HepG2 (cell line): ENCODE data around the gene PSMB3. TPM values are rescaled to one million over a fixed set of nuclear protein-coding genes. Genes with fewer than 3 reads are reported as not detected.

ENCODE experiments used
- BHLHE40 ChIP-seq: IDR thresholded peaks from 2 replicates; pipeline ENCODE4 v1.6.1; 2011; ENCODE audit warnings: low read length, improper control_type of control experiment
- DMTF1 ChIP-seq: sonication (generic); formaldehyde crosslinking; IDR thresholded peaks from 2 replicates; pipeline ENCODE4 v1.4.0; 2020; ENCODE audit warnings: mild to moderate bottlenecking, missing genetic modification reagents
- FUBP1 ChIP-seq: sonication (generic); formaldehyde crosslinking; IDR thresholded peaks from 2 replicates; pipeline ENCODE4 v1.5.1; 2020; ENCODE audit warnings: missing genetic modification reagents, mild to moderate bottlenecking, borderline replicate concordance
- HOXA3 ChIP-seq: sonication (generic); formaldehyde crosslinking; IDR thresholded peaks from 2 replicates; pipeline ENCODE4 v1.5.0; 2020; ENCODE audit warnings: missing genetic modification reagents
- MAFK ChIP-seq, 2 experiments: IDR thresholded peaks in 1 of 2; conservative IDR thresholded peaks in 1 of 2; 2 replicates each; pipeline ENCODE4 v1.6.1; 2011; ENCODE audit warnings: improper control_type of control experiment in 2 of 2, low read length in 2 of 2
- MIXL1 ChIP-seq: IDR thresholded peaks from 2 replicates; pipeline ENCODE4 v1.6.1; 2016
- NFE2 ChIP-seq: sonication (generic); formaldehyde crosslinking; IDR thresholded peaks from 2 replicates; pipeline ENCODE4 v1.4.0; 2020; ENCODE audit warnings: missing genetic modification reagents
- NFYB ChIP-seq: sonication (generic); formaldehyde crosslinking; IDR thresholded peaks from 2 replicates; pipeline ENCODE4 v1.4.0; 2020; ENCODE audit warnings: missing genetic modification reagents
- PHB2 ChIP-seq: fragments of 450-650 bp; IDR thresholded peaks from 2 replicates; pipeline ENCODE4 v1.6.1; 2018; ENCODE audit not compliant: partially characterized antibody
- SETDB1 ChIP-seq: sonication (generic); formaldehyde crosslinking; IDR thresholded peaks from 2 replicates; pipeline ENCODE4 v1.5.1; 2020; ENCODE audit warnings: missing genetic modification reagents, mild to moderate bottlenecking, borderline replicate concordance
- SP5 ChIP-seq: IDR thresholded peaks from 2 replicates; pipeline ENCODE4 v1.6.1; 2016; ENCODE audit warnings: low read depth, borderline replicate concordance
- STAT5B ChIP-seq: sonication (generic); formaldehyde crosslinking; IDR thresholded peaks from 2 replicates; pipeline ENCODE4 v1.4.0; 2020; ENCODE audit warnings: missing genetic modification reagents
- ZBTB14 ChIP-seq: sonication (generic); formaldehyde crosslinking; IDR thresholded peaks from 2 replicates; pipeline ENCODE4 v1.4.0; 2020; ENCODE audit warnings: missing genetic modification reagents
- ZBTB21 ChIP-seq: sonication (generic); formaldehyde crosslinking; IDR thresholded peaks from 2 replicates; pipeline ENCODE4 v1.4.0; 2020; ENCODE audit warnings: missing genetic modification reagents
- ZNF383 ChIP-seq: sonication (generic); formaldehyde crosslinking; IDR thresholded peaks from 2 replicates; pipeline ENCODE4 v1.4.0; 2020; ENCODE audit warnings: missing genetic modification reagents, mild to moderate bottlenecking, borderline replicate concordance
- ZNF737 ChIP-seq: sonication (generic); formaldehyde crosslinking; IDR thresholded peaks from 2 replicates; pipeline ENCODE4 v1.5.0; 2020; ENCODE audit warnings: missing genetic modification reagents, mild to moderate bottlenecking, borderline replicate concordance
- ZNF776 ChIP-seq: sonication (generic); formaldehyde crosslinking; IDR thresholded peaks from 2 replicates; pipeline ENCODE4 v1.4.0; 2020; ENCODE audit warnings: mild to moderate bottlenecking, missing genetic modification reagents
- polyA plus RNA-seq, 8 experiments: library from polyadenylated mRNA; depleted of rRNA in 3 of 8; stranded (reverse) in 7 of 8; unstranded in 1 of 8; fragments of >200 nt; fragmentation: Illumina TruSeq in 4 of 8; extraction: Trizol in 4 of 8; gene quantifications; 2 replicates each; pipeline versions ENCODE4 v1.2.1 to v1.2.3, GENCODE V29; 2011 to 2016; ENCODE audit warnings: low read depth in 4 of 8, missing spikeins in 1 of 8, mixed read lengths in 1 of 8; ENCODE audit not compliant: insufficient read depth in 1 of 8
- total RNA-seq, 5 experiments: library from RNA; depleted of rRNA; stranded (reverse); fragments of >200 nt; fragmentation: Illumina TruSeq; extraction: Trizol; gene quantifications; 2 replicates each; pipeline ENCODE4 v1.2.3, GENCODE V29; 2016; ENCODE audit warnings: low read depth in 1 of 5
- TF ChIP-seq, protein P1 (sequence below): sonication (generic); formaldehyde crosslinking; IDR thresholded peaks from 2 replicates; pipeline ENCODE4 v1.4.0; 2020; ENCODE audit warnings: missing genetic modification reagents, borderline replicate concordance
- TF ChIP-seq, protein P2 (sequence below): sonication (generic); formaldehyde crosslinking; IDR thresholded peaks from 2 replicates; pipeline ENCODE4 v1.4.0; 2020; ENCODE audit warnings: mild to moderate bottlenecking, low read depth, missing genetic modification reagents
- TF ChIP-seq, protein P3 (sequence below): sonication (generic); formaldehyde crosslinking; IDR thresholded peaks from 2 replicates; pipeline ENCODE4 v1.4.0; 2020; ENCODE audit warnings: mild to moderate bottlenecking, missing genetic modification reagents

PSMB3 gene
- total and polyA plus RNA-seq, 2 of the 13 experiments (the other 11 are each of a cell fraction or from before 2014, with no cell fraction given) = 366 to 517 TPM

DNA sequence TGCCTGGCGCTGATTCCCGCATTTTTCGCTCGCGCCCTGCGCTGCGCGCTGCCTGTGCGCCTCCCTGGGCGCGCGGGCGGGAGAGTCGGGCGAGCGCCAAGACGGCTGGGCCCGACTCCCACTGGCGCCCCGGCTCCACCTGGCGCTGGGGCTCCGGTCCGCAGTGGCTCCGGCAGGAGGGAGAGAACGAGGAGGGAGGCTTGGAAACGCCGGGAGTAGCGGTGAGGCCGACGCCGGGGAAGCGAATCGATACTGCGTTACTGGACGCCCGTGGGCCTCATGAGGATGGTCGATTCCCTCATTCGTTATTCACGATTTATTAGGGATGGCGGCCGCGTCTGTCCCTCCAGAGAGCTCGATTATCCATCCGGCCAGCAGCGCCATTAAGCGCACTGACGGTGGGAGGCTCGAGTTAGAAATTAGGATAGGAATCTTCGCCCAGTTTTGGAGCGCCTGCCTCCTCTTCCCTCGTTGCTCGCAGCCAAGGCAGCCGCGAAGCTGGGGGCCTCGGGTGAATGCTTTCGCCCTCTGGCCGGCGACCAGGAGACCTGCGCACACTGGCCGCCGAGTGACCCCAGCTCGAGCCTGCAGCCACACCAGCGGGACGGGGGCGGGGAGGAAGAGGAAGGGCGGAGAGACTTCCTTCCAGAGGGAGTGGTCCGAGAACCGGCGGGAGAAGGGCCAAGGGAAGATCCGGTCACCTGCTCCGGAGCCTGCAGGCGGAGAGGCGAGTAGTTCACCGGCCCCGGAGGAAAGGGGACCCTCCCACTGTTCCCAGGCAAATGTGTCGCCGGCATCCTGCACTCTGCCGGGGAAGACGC lies 3.1 kb upstream of the PSMB3 start (continued):
- TF ChIP-seq, protein P1, sequence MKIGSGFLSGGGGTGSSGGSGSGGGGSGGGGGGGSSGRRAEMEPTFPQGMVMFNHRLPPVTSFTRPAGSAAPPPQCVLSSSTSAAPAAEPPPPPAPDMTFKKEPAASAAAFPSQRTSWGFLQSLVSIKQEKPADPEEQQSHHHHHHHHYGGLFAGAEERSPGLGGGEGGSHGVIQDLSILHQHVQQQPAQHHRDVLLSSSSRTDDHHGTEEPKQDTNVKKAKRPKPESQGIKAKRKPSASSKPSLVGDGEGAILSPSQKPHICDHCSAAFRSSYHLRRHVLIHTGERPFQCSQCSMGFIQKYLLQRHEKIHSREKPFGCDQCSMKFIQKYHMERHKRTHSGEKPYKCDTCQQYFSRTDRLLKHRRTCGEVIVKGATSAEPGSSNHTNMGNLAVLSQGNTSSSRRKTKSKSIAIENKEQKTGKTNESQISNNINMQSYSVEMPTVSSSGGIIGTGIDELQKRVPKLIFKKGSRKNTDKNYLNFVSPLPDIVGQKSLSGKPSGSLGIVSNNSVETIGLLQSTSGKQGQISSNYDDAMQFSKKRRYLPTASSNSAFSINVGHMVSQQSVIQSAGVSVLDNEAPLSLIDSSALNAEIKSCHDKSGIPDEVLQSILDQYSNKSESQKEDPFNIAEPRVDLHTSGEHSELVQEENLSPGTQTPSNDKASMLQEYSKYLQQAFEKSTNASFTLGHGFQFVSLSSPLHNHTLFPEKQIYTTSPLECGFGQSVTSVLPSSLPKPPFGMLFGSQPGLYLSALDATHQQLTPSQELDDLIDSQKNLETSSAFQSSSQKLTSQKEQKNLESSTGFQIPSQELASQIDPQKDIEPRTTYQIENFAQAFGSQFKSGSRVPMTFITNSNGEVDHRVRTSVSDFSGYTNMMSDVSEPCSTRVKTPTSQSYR (CRISPR knock-in tag) = no peak; the same call in 1 of the 2 replicates
- TF ChIP-seq PHB2 (no peak), FUBP1 (CRISPR knock-in tag) (0 out of 2 replicates have a peak, but pooled peaks have one; percentile 34), SP5 (peak; percentile 88), HOXA3 (peak; percentile 73), ZBTB14 (CRISPR knock-in tag) (0 out of 2 replicates have a peak, but pooled peaks have one; percentile 30), SETDB1 (CRISPR knock-in tag) (no peak), MAFK (conservative IDR thresholded peaks at IDR 0.05 in 1 of 2, IDR thresholded peaks at IDR 0.05 in 1 of 2; ENCODE audit: low read length in 2 of 2) (no peak), DMTF1 (CRISPR knock-in tag) (no peak), ZBTB21 (CRISPR knock-in tag) (no peak), ZNF776 (CRISPR knock-in tag) (no peak; the same call in 1 of the 2 replicates), STAT5B (CRISPR knock-in tag) (no peak; the same call in 1 of the 2 replicates), BHLHE40 (no peak), NFYB (CRISPR knock-in tag) (peak; percentile 39; the same call in 1 of the 2 replicates), NFE2 (CRISPR knock-in tag) (no peak), ZNF383 (CRISPR knock-in tag) (no peak), ZNF737 (no peak), MIXL1 (no peak; the same call in 1 of the 2 replicates)
- TF ChIP-seq, protein P2, sequence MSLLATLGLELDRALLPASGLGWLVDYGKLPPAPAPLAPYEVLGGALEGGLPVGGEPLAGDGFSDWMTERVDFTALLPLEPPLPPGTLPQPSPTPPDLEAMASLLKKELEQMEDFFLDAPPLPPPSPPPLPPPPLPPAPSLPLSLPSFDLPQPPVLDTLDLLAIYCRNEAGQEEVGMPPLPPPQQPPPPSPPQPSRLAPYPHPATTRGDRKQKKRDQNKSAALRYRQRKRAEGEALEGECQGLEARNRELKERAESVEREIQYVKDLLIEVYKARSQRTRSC (CRISPR knock-in tag) = no peak
- TF ChIP-seq, protein P3, sequence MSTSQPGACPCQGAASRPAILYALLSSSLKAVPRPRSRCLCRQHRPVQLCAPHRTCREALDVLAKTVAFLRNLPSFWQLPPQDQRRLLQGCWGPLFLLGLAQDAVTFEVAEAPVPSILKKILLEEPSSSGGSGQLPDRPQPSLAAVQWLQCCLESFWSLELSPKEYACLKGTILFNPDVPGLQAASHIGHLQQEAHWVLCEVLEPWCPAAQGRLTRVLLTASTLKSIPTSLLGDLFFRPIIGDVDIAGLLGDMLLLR = peak; percentile 43
